HG02571 (cell line): ENCODE measurements around the gene HGFAC.
"Not testable (repeated sequence)": the region's sequence is repeated elsewhere in the genome, so short reads cannot be mapped to it uniquely, and the experiment has no call there.

Source experiments
- ATAC-seq: cut with Tn5 transposase; IDR thresholded peaks from one replicate; pipeline ENCODE4 v1.9.1; 2021; ENCODE audit warnings: mild to moderate bottlenecking, moderate library complexity; ENCODE audit not compliant: unreplicated experiment

Gene HGFAC

GRCh38 chr4:3440011-3440410 is 1.8 kb upstream of the HGFAC start:
- ATAC-seq: no peak

GRCh38 chr4:3440979-3441500 is 728 bp upstream of the HGFAC start:
- no peak for ATAC-seq

- ATAC-seq: no peak
These were observed 741 bp downstream of the HGFAC start for GRCh38 chr4:3442460-3442958.

- ATAC-seq: no peak
These were observed 1.4 kb downstream of the HGFAC start for GRCh38 chr4:3442959-3443749.

- no peak for ATAC-seq
These were observed 2.1 kb downstream of the HGFAC start for GRCh38 chr4:3443750-3444309.

- no peak for ATAC-seq
These were observed 2.8 kb downstream of the HGFAC start for GRCh38 chr4:3444351-3445110.

- no peak for ATAC-seq
These were observed 3.5 kb downstream of the HGFAC start for GRCh38 chr4:3445111-3445820.

- no peak for ATAC-seq
These were observed 4.2 kb downstream of the HGFAC start for GRCh38 chr4:3445829-3446545.

- ATAC-seq: no peak
These were observed 5.0 kb downstream of the HGFAC start for GRCh38 chr4:3446631-3447320.

GRCh38 chr4:3447431-3448395 is 5.9 kb downstream of the HGFAC start:
- no peak for ATAC-seq

- no peak for ATAC-seq
These were observed 7.3 kb downstream of the HGFAC start for GRCh38 chr4:3449047-3449573.

- no peak for ATAC-seq
These were observed 8.1 kb downstream of the HGFAC start for GRCh38 chr4:3449574-3450534.

- no peak for ATAC-seq
These were observed 8.9 kb downstream of the HGFAC start for GRCh38 chr4:3450643-3451042.

- no peak for ATAC-seq
These were observed 10.2 kb downstream of the HGFAC start for GRCh38 chr4:3451956-3452355.

GRCh38 chr4:3452376-3452775 is 10.6 kb downstream of the HGFAC start:
- ATAC-seq: no peak

- not testable (repeated sequence) for ATAC-seq
These were observed 13.8 kb downstream of the HGFAC start for GRCh38 chr4:3455596-3455995.

- no peak for ATAC-seq
These were observed 16.6 kb downstream of the HGFAC start for GRCh38 chr4:3458371-3458770.
